HUES64 (cell line): ENCODE measurements around the gene HOXA9.

Experiments
- H3K27ac ChIP-seq: 2 replicates; pipeline ENCODE4 v1.7.0; 2013; ENCODE audit warnings: low read depth, low read length, inconsistent platforms
- H3K27me3 ChIP-seq: 2 replicates; pipeline ENCODE4 v1.6.1; 2013; ENCODE audit warnings: mild to moderate bottlenecking, low read length; ENCODE audit not compliant: insufficient read depth
- H3K36me3 ChIP-seq: 2 replicates; pipeline ENCODE4 v1.6.1; 2013; ENCODE audit warnings: mild to moderate bottlenecking, low read length; ENCODE audit not compliant: insufficient read depth
- H3K4me1 ChIP-seq: 2 replicates; pipeline ENCODE4 v1.6.1; 2013; ENCODE audit warnings: mild to moderate bottlenecking, low read length, moderate library complexity; ENCODE audit not compliant: insufficient read depth
- H3K4me3 ChIP-seq: 2 replicates; pipeline ENCODE4 v1.5.1; 2013; ENCODE audit warnings: mild to moderate bottlenecking, low read length, moderate library complexity
- H3K9ac ChIP-seq: 2 replicates; pipeline ENCODE4 v1.6.1; 2013; ENCODE audit warnings: mild to moderate bottlenecking, low read depth, low read length
- H3K9me3 ChIP-seq: 2 replicates; pipeline ENCODE4 v1.6.1; 2013; ENCODE audit warnings: low read depth, low read length; ENCODE audit not compliant: insufficient read depth
- WGBS: fragments of 150-250, 120-280 bp; methylation state at CpG from one replicate; pipeline ENCODE4 v1.1.7; 2013; ENCODE audit warnings: missing lambda C conversion rate; 5-methylcytosine and 5-hydroxymethylcytosine counted together

Gene HOXA9

GRCh38 chr7:27122077-27122910, 43.0 kb downstream of the HOXA9 start:
- peaks cover 100% of the 10 kb centered on the region for H3K27me3 ChIP-seq
- H3K4me3 ChIP-seq: no peak overlapping the region

GRCh38 chr7:27121684-27122076, 43.7 kb downstream of the HOXA9 start:
- Histone ChIP-seq H3K9me3 (no peaks in the 10 kb centered on the region), H3K27ac (no peak overlapping the region), H3K27me3 (peaks cover 100% of the 10 kb centered on the region), H3K9ac (no peak overlapping the region), H3K4me1 (no peaks in the 10 kb centered on the region), H3K36me3 (no peaks in the 10 kb centered on the region), H3K4me3 (no peak overlapping the region)
- WGBS: 14% methylated on average over 7 of the region's 7 CpGs

More at GRCh38 chr7:27122077-27122910, 43.0 kb downstream of the HOXA9 start:
- H3K9me3 ChIP-seq: no peaks in the 10 kb centered on the region
- H3K36me3 ChIP-seq: no peaks in the 10 kb centered on the region
- H3K27ac ChIP-seq: no peak overlapping the region
- H3K4me1 ChIP-seq: no peaks in the 10 kb centered on the region
- WGBS: 2% methylated on average over 41 of the region's 42 CpGs
- H3K9ac ChIP-seq: no peak overlapping the region

- Histone ChIP-seq H3K9me3 (no peaks in the 10 kb centered on the region), H3K4me1 (peaks cover 5% of the 10 kb centered on the region; the same call in 1 of the 2 replicates), H3K9ac (no peak overlapping the region), H3K27ac (no peak overlapping the region), H3K4me3 (no peak overlapping the region), H3K27me3 (peaks cover 100% of the 10 kb centered on the region), H3K36me3 (no peaks in the 10 kb centered on the region)
- WGBS: 36% methylated on average over 1 of the region's 1 CpG
These were observed 45.9 kb downstream of the HOXA9 start for GRCh38 chr7:27119412-27119911.

- Histone ChIP-seq H3K4me1 (peaks cover 8% of the 10 kb centered on the region), H3K27me3 (peaks cover 98% of the 10 kb centered on the region), H3K4me3 (no peak overlapping the region)
These were observed 46.8 kb downstream of the HOXA9 start for GRCh38 chr7:27118580-27118979.

GRCh38 chr7:27117887-27118491, 47.3 kb downstream of the HOXA9 start:
- Histone ChIP-seq H3K4me3 (no peak overlapping the region), H3K27me3 (peaks cover 98% of the 10 kb centered on the region), H3K9ac (no peak overlapping the region), H3K27ac (no peak overlapping the region), H3K36me3 (no peaks in the 10 kb centered on the region), H3K4me1 (peaks cover 8% of the 10 kb centered on the region), H3K9me3 (no peaks in the 10 kb centered on the region)
- 6% methylated on average over 19 of the region's 19 CpGs for WGBS

More at GRCh38 chr7:27118580-27118979, 46.8 kb downstream of the HOXA9 start:
- no peak overlapping the region for H3K9ac ChIP-seq
- 16% methylated on average over 3 of the region's 3 CpGs for WGBS
- H3K36me3 ChIP-seq: no peaks in the 10 kb centered on the region
- no peaks in the 10 kb centered on the region for H3K9me3 ChIP-seq
- H3K27ac ChIP-seq: no peak overlapping the region

- no peaks in the 10 kb centered on the region for H3K9me3 ChIP-seq
- H3K27me3 ChIP-seq: peaks cover 98% of the 10 kb centered on the region
- WGBS: 8% methylated on average over 12 of the region's 12 CpGs
- no peaks in the 10 kb centered on the region for H3K36me3 ChIP-seq
- no peak overlapping the region for H3K9ac ChIP-seq
- no peak overlapping the region for H3K4me3 ChIP-seq
- no peak overlapping the region for H3K27ac ChIP-seq
- H3K4me1 ChIP-seq: peaks cover 8% of the 10 kb centered on the region
These were observed 48.1 kb downstream of the HOXA9 start for GRCh38 chr7:27116962-27117886.

- peaks cover 98% of the 10 kb centered on the region for H3K27me3 ChIP-seq
- H3K9ac ChIP-seq: no peak overlapping the region
- H3K9me3 ChIP-seq: no peaks in the 10 kb centered on the region
- H3K4me1 ChIP-seq: peaks cover 8% of the 10 kb centered on the region
- WGBS: 11% methylated on average over 19 of the region's 20 CpGs
- no peak overlapping the region for H3K4me3 ChIP-seq
- H3K36me3 ChIP-seq: no peaks in the 10 kb centered on the region
- H3K27ac ChIP-seq: no peak overlapping the region
These were observed 49.0 kb downstream of the HOXA9 start for GRCh38 chr7:27116031-27116961.

- Histone ChIP-seq H3K9ac (no peak overlapping the region), H3K4me3 (peak overlapping the region; percentile 17; the same call in 1 of the 2 replicates), H3K36me3 (no peaks in the 10 kb centered on the region), H3K4me1 (peaks cover 8% of the 10 kb centered on the region), H3K9me3 (no peaks in the 10 kb centered on the region), H3K27me3 (peaks cover 98% of the 10 kb centered on the region), H3K27ac (no peak overlapping the region)
- WGBS: 3% methylated on average over 45 of the region's 45 CpGs
These were observed 49.9 kb downstream of the HOXA9 start for GRCh38 chr7:27115221-27116026.

- H3K4me1 ChIP-seq: peaks cover 8% of the 10 kb centered on the region
- no peak overlapping the region for H3K4me3 ChIP-seq
- no peak overlapping the region for H3K9ac ChIP-seq
- peaks cover 98% of the 10 kb centered on the region for H3K27me3 ChIP-seq
- whole genome bisulfite sequencing: 3% methylated on average over 6 of the region's 6 CpGs
- no peak overlapping the region for H3K27ac ChIP-seq
- H3K36me3 ChIP-seq: no peaks in the 10 kb centered on the region
- H3K9me3 ChIP-seq: no peaks in the 10 kb centered on the region
These were observed 50.5 kb downstream of the HOXA9 start for GRCh38 chr7:27114881-27115220.
